ENCODE measurements around the gene GLP1R.

GRCh38 chr6:39029156-39030011 lies 19.2 kb upstream of the GLP1R start:
- TF ChIP-seq CTCF (IDR thresholded peaks at IDR 0.05) = peak in 1 of 4 experiments; percentile 25
- no peak for TF ChIP-seq POLR2AphosphoS5 (IDR thresholded peaks at IDR 0.05)
- no peak for TF ChIP-seq POLR2A (IDR thresholded peaks at IDR 0.05)
